Activated T-cell treated with anti-CD3 and anti-CD28 coated beads, Interleukin-2, amount 50 U/mL, for 72 hours (primary cell): ENCODE results near the gene SMOC1. TPM values are rescaled to one million over a fixed set of nuclear protein-coding genes. Genes with fewer than 3 reads are reported as not detected.

Experiments used
- ATAC-seq, 2 donors: fragments of 150-1000 bp; cut with Tn5 transposase; replicated peaks in 1 of 2; 2 replicates each; pipeline ENCODE4 v1.10.0; 2021; ENCODE audit warnings: moderate library complexity in 2 of 2, mild to moderate bottlenecking in 1 of 2
- DNase-seq, 2 donors: peaks; one replicate each; pipeline ENCODE4 v3.0.0; 2021 to 2022; ENCODE audit warnings: mixed read lengths in 1 of 2
- H3K27ac Mint-ChIP-seq: one replicate; pipeline ENCODE4 v1.8.0; 2022; ENCODE audit warnings: mild to moderate bottlenecking, moderate library complexity, mixed read lengths
- H3K27me3 Mint-ChIP-seq: one replicate; pipeline ENCODE4 v1.8.0; 2022; ENCODE audit warnings: low read depth, mixed read lengths
- H3K36me3 Mint-ChIP-seq, 2 donors: one replicate each; pipeline ENCODE4 v1.8.0; 2022; ENCODE audit warnings: mixed read lengths in 2 of 2, mild to moderate bottlenecking in 1 of 2; ENCODE audit not compliant: insufficient read depth in 2 of 2
- H3K4me1 Mint-ChIP-seq: one replicate; pipeline ENCODE4 v1.8.0; 2022; ENCODE audit warnings: low read depth, mixed read lengths
- H3K4me3 Mint-ChIP-seq, 2 donors: one replicate each; pipeline ENCODE4 v1.8.0; 2022; ENCODE audit warnings: mild to moderate bottlenecking in 2 of 2, mixed read lengths in 2 of 2, moderate library complexity in 2 of 2
- H3K9me3 Mint-ChIP-seq, 2 donors: one replicate each; pipeline ENCODE4 v1.8.0; 2022; ENCODE audit warnings: mixed read lengths in 2 of 2
- total RNA-seq, 2 donors: library from RNA; stranded (reverse); gene quantifications; one replicate each; pipeline ENCODE4 v1.2.3, GENCODE V29; 2022

Gene SMOC1
- total RNA-seq, 2 donors from 2014 or later = not detected

- Mint-ChIP-seq H3K4me1 (no peaks in the 10 kb centered on the region), H3K4me3 (no peak overlapping the region), H3K27ac (no peak overlapping the region), H3K9me3 (no peaks in the 10 kb centered on the region), H3K36me3 (no peaks in the 10 kb centered on the region), H3K27me3 (peaks cover 28% of the 10 kb centered on the region)
- no peak for DNase-seq
- no peak for ATAC-seq
Measured at GRCh38 chr14:69988979-69989378, 109.8 kb downstream of the SMOC1 start.

- Mint-ChIP-seq H3K36me3 (no peaks in the 10 kb centered on the region), H3K27ac (no peak overlapping the region), H3K9me3 (no peaks in the 10 kb centered on the region), H3K4me3 (no peak overlapping the region), H3K27me3 (peaks cover 30% of the 10 kb centered on the region), H3K4me1 (no peaks in the 10 kb centered on the region)
- DNase-seq (no peak), ATAC-seq (no peak)
Measured at GRCh38 chr14:69989622-69990021, 110.4 kb downstream of the SMOC1 start.

- ATAC-seq (no peak), DNase-seq (no peak)
- Mint-ChIP-seq H3K4me3 (no peak overlapping the region), H3K9me3 (no peaks in the 10 kb centered on the region), H3K36me3 (no peaks in the 10 kb centered on the region), H3K4me1 (no peaks in the 10 kb centered on the region), H3K27me3 (peaks cover 37% of the 10 kb centered on the region), H3K27ac (no peak overlapping the region)
Measured at GRCh38 chr14:69990323-69990722, 111.1 kb downstream of the SMOC1 start.

- ATAC-seq (no peak), DNase-seq (no peak)
- Mint-ChIP-seq H3K4me1 (no peaks in the 10 kb centered on the region), H3K27ac (no peak overlapping the region), H3K4me3 (no peak overlapping the region), H3K36me3 (no peaks in the 10 kb centered on the region), H3K27me3 (peaks cover 35% of the 10 kb centered on the region), H3K9me3 (no peaks in the 10 kb centered on the region)
Measured at GRCh38 chr14:69991422-69991821, 112.2 kb downstream of the SMOC1 start.

- no peak for DNase-seq
- Mint-ChIP-seq H3K27me3 (peaks cover 30% of the 10 kb centered on the region), H3K36me3 (no peaks in the 10 kb centered on the region), H3K27ac (no peak overlapping the region), H3K4me1 (no peaks in the 10 kb centered on the region), H3K4me3 (no peak overlapping the region), H3K9me3 (no peaks in the 10 kb centered on the region)
- no peak for ATAC-seq
Measured at GRCh38 chr14:69992564-69992963, 113.3 kb downstream of the SMOC1 start.

GRCh38 chr14:69993326-69993725, 114.1 kb downstream of the SMOC1 start:
- Mint-ChIP-seq H3K9me3 (no peaks in the 10 kb centered on the region), H3K36me3 (no peaks in the 10 kb centered on the region), H3K27me3 (peaks cover 29% of the 10 kb centered on the region), H3K4me3 (no peak overlapping the region), H3K4me1 (no peaks in the 10 kb centered on the region), H3K27ac (no peak overlapping the region)
- DNase-seq (no peak), ATAC-seq (no peak)

GRCh38 chr14:69994002-69994401, 114.8 kb downstream of the SMOC1 start:
- no peaks in the 10 kb centered on the region for H3K36me3 Mint-ChIP-seq
- no peak overlapping the region for H3K4me3 Mint-ChIP-seq
- ATAC-seq = no peak
- H3K27ac Mint-ChIP-seq = no peak overlapping the region
- H3K27me3 Mint-ChIP-seq = peaks cover 24% of the 10 kb centered on the region
- DNase-seq = no peak
- H3K9me3 Mint-ChIP-seq = no peaks in the 10 kb centered on the region
- no peaks in the 10 kb centered on the region for H3K4me1 Mint-ChIP-seq

- DNase-seq (no peak), ATAC-seq (no peak)
- H3K27me3 Mint-ChIP-seq = peaks cover 24% of the 10 kb centered on the region
- H3K4me3 Mint-ChIP-seq = no peak overlapping the region
- H3K4me1 Mint-ChIP-seq = no peaks in the 10 kb centered on the region
- no peaks in the 10 kb centered on the region for H3K9me3 Mint-ChIP-seq
- no peaks in the 10 kb centered on the region for H3K36me3 Mint-ChIP-seq
- no peak overlapping the region for H3K27ac Mint-ChIP-seq
Measured at GRCh38 chr14:69996216-69996615, 117.0 kb downstream of the SMOC1 start.

GRCh38 chr14:69997849-69998248, 118.6 kb downstream of the SMOC1 start:
- no peaks in the 10 kb centered on the region for H3K9me3 Mint-ChIP-seq
- ATAC-seq (no peak), DNase-seq (no peak)
- H3K36me3 Mint-ChIP-seq = no peaks in the 10 kb centered on the region
- H3K27me3 Mint-ChIP-seq = peaks cover 14% of the 10 kb centered on the region
- no peaks in the 10 kb centered on the region for H3K4me1 Mint-ChIP-seq
- no peak overlapping the region for H3K27ac Mint-ChIP-seq
- H3K4me3 Mint-ChIP-seq = no peak overlapping the region

GRCh38 chr14:69999261-69999674, 120.1 kb downstream of the SMOC1 start:
- no peak overlapping the region for H3K4me3 Mint-ChIP-seq
- H3K27ac Mint-ChIP-seq = no peak overlapping the region
- no peak for DNase-seq
- no peak for ATAC-seq
- no peaks in the 10 kb centered on the region for H3K9me3 Mint-ChIP-seq
- H3K36me3 Mint-ChIP-seq = no peaks in the 10 kb centered on the region
- H3K27me3 Mint-ChIP-seq = peaks cover 9% of the 10 kb centered on the region
- no peaks in the 10 kb centered on the region for H3K4me1 Mint-ChIP-seq

GRCh38 chr14:70000601-70001000, 121.4 kb downstream of the SMOC1 start:
- ATAC-seq (no peak), DNase-seq (no peak)
- Mint-ChIP-seq H3K27me3 (no peaks in the 10 kb centered on the region), H3K36me3 (no peaks in the 10 kb centered on the region), H3K4me3 (no peak overlapping the region), H3K9me3 (no peaks in the 10 kb centered on the region), H3K27ac (no peak overlapping the region), H3K4me1 (no peaks in the 10 kb centered on the region)

- H3K36me3 Mint-ChIP-seq = no peaks in the 10 kb centered on the region
- ATAC-seq (no peak), DNase-seq (no peak)
- no peaks in the 10 kb centered on the region for H3K9me3 Mint-ChIP-seq
- H3K27me3 Mint-ChIP-seq = no peaks in the 10 kb centered on the region
- H3K4me3 Mint-ChIP-seq = no peak overlapping the region
- H3K27ac Mint-ChIP-seq = no peak overlapping the region
- H3K4me1 Mint-ChIP-seq = no peaks in the 10 kb centered on the region
Measured at GRCh38 chr14:70002589-70003346, 123.6 kb downstream of the SMOC1 start.

- ATAC-seq = no peak
- no peak overlapping the region for H3K27ac Mint-ChIP-seq
- no peak overlapping the region for H3K4me3 Mint-ChIP-seq
Measured at GRCh38 chr14:70004791-70005190, 125.6 kb downstream of the SMOC1 start.

GRCh38 chr14:70005281-70005805, 126.1 kb downstream of the SMOC1 start:
- Mint-ChIP-seq H3K27me3 (no peaks in the 10 kb centered on the region), H3K9me3 (no peaks in the 10 kb centered on the region), H3K36me3 (no peaks in the 10 kb centered on the region), H3K27ac (no peak overlapping the region), H3K4me1 (no peaks in the 10 kb centered on the region), H3K4me3 (no peak overlapping the region)
- DNase-seq (no peak), ATAC-seq (no peak)

More at GRCh38 chr14:70004791-70005190, 125.6 kb downstream of the SMOC1 start:
- no peak for DNase-seq
- no peaks in the 10 kb centered on the region for H3K4me1 Mint-ChIP-seq
- H3K9me3 Mint-ChIP-seq = no peaks in the 10 kb centered on the region
- H3K27me3 Mint-ChIP-seq = no peaks in the 10 kb centered on the region
- no peaks in the 10 kb centered on the region for H3K36me3 Mint-ChIP-seq
